Transverse colon (tissue), 4 donors: ENCODE data around the gene KCNG4. TPM values are rescaled to one million over a fixed set of nuclear protein-coding genes. Genes with fewer than 3 reads are reported as not detected.

Source experiments
- DNase-seq: peaks from one replicate; pipeline ENCODE4 v3.0.0-alpha.2; 2019
- H3K27ac ChIP-seq, 4 donors: fragments of 200-600 bp; sonication (generic); 2 replicates each; pipeline ENCODE4 v1.5.1; 2016 to 2018; ENCODE audit warnings: inconsistent platforms in 4 of 4
- H3K27me3 ChIP-seq: fragments of 200-600 bp; sonication (generic); 2 replicates; pipeline ENCODE4 v1.5.1; 2017; ENCODE audit warnings: inconsistent platforms
- H3K36me3 ChIP-seq, 4 donors: fragments of 200-600 bp; sonication (generic); 2 replicates each; pipeline ENCODE4 v1.5.1; 2017 to 2019; ENCODE audit warnings: inconsistent platforms in 4 of 4
- H3K4me1 ChIP-seq, 4 donors: fragments of 200-600 bp; sonication (generic); 2 replicates each; pipeline ENCODE4 v1.5.1; 2017 to 2020; ENCODE audit warnings: inconsistent platforms in 4 of 4
- H3K4me3 ChIP-seq, 4 donors: fragments of 200-600 bp; sonication (generic); 1 replicate in 1 of 4; 2 replicates in 3 of 4; pipeline versions ENCODE4 v1.5.1 to v1.6.1; 2017 to 2019; ENCODE audit warnings: inconsistent platforms in 4 of 4
- H3K9me3 ChIP-seq, 2 donors: fragments of 200-600 bp; sonication (generic); 2 replicates each; pipeline ENCODE4 v1.5.1; 2017 to 2019; ENCODE audit warnings: inconsistent platforms in 2 of 2
- EP300 ChIP-seq: sonication (generic); formaldehyde crosslinking; IDR thresholded peaks from one replicate; pipeline ENCODE4 v1.6.1; 2017; ENCODE audit warnings: antibody characterized with exemption, low read depth
- POLR2A ChIP-seq: fragments of 450-650 bp; IDR thresholded peaks from one replicate; pipeline ENCODE4 v1.6.1; 2016; ENCODE audit warnings: antibody characterized with exemption, mild to moderate bottlenecking, moderate library complexity
- POLR2AphosphoS5 ChIP-seq, 3 donors: sonication (generic); formaldehyde crosslinking; IDR thresholded peaks; one replicate each; pipeline ENCODE4 v1.6.1; 2016; ENCODE audit warnings: antibody characterized with exemption in 3 of 3
- WGBS, 2 donors: methylation state at CpG; one replicate each; pipeline ENCODE4 v1.1.5; 2018; ENCODE audit warnings: low coverage in 1 of 2; 5-methylcytosine and 5-hydroxymethylcytosine counted together
- in situ Hi-C, 4 donors: fragments of 200-750 bp; cut with MboI; loops; one replicate each; pipeline versions ENCODE4 v1.15.0 to v1.15.1; 2017; ENCODE audit warnings: low sequenced_read_pairs in 3 of 4, low pct_ligation_motif_present in 1 of 4, low pct_unique_long_range_greater_than_20kb in 1 of 4
- intact Hi-C: fragments of 100-400 bp; cut with DNase I; formaldehyde crosslinking; loops from one replicate; pipeline ENCODE4 v1.15.1; 2023; ENCODE audit warnings: low total_unique reads
- total RNA-seq, 4 donors: library from RNA; depleted of rRNA; stranded (reverse); fragments of >200 nt; gene quantifications; one replicate each; pipeline ENCODE4 v1.1.0, GENCODE V29; 2016
- TF ChIP-seq, protein P1 (sequence below), 5 experiments: fragments of 200-600 bp in 3 of 5; fragments of 450-650 bp in 2 of 5; sonication (generic) in 3 of 5; IDR thresholded peaks; 1 replicate in 2 of 5; 2 replicates in 3 of 5; pipeline ENCODE4 v1.5.1; 2016 to 2017; ENCODE audit warnings: antibody characterized with exemption in 5 of 5, inconsistent platforms in 3 of 5, mild to moderate bottlenecking in 2 of 5, moderate library complexity in 1 of 5

Gene KCNG4
- total RNA-seq, 4 donors from 2014 or later = not detected

DNA sequence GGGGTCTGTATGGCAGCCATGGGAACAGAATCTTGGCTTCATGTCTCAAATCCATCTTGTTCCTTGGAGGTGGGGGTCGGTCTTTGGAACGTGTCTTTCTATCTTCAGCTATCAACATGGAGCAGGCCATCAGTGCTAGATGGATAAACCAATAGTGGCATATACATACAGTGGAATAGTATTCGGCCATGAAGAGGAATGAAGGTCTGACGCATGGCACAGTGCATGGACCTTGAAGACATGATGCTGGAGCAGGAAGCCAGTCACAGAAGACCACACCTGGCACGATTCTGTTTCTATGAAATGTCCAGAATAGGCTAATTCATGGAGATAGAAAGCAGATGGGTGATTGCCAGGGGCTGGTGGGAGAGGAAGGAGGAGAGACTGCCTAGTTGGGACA lies 7.8 kb downstream of the KCNG4 start:
- Histone ChIP-seq H3K36me3 (no peaks in the 10 kb centered on the region), H3K27ac (no peak overlapping the region), H3K9me3 (no peaks in the 10 kb centered on the region), H3K4me1 (peaks cover 0 to 15% (median 3%) of the 10 kb centered on the region in 4 donors), H3K4me3 (no peak overlapping the region), H3K27me3 (no peaks in the 10 kb centered on the region)
- intact Hi-C loops (no loop called here), in situ Hi-C loops (no loop called here)
- 82 to 84% methylated on average over 2 to 5 of the region's 5 CpGs for WGBS, 2 donors
- TF ChIP-seq POLR2A = no peak
- TF ChIP-seq EP300 = no peak
- TF ChIP-seq POLR2AphosphoS5 (IDR thresholded peaks at IDR 0.05) = no peak
- TF ChIP-seq, protein P1, sequence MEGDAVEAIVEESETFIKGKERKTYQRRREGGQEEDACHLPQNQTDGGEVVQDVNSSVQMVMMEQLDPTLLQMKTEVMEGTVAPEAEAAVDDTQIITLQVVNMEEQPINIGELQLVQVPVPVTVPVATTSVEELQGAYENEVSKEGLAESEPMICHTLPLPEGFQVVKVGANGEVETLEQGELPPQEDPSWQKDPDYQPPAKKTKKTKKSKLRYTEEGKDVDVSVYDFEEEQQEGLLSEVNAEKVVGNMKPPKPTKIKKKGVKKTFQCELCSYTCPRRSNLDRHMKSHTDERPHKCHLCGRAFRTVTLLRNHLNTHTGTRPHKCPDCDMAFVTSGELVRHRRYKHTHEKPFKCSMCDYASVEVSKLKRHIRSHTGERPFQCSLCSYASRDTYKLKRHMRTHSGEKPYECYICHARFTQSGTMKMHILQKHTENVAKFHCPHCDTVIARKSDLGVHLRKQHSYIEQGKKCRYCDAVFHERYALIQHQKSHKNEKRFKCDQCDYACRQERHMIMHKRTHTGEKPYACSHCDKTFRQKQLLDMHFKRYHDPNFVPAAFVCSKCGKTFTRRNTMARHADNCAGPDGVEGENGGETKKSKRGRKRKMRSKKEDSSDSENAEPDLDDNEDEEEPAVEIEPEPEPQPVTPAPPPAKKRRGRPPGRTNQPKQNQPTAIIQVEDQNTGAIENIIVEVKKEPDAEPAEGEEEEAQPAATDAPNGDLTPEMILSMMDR (IDR thresholded peaks at IDR 0.05) = no peak
- no peak for DNase-seq

DNA sequence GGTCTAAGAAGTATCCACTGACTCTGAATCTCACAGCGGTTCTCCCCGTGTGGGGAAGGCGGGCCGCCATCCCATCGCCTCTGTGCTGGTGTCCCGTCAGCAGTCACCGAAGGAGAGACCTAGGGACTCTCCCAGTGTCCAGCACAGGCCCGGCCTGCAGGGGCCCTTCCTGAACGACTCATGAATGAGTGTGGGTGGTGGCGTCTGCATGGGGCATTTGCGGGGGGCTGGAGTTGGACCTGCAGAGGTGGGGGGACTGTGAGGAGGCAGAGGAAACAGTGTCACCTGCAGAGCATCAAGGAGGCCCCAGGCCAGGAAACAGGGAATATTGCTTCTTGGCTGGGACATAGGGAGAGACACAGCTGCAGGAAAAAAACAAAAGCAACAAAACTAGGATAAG lies 10.3 kb downstream of the KCNG4 start:
- Histone ChIP-seq H3K4me3 (no peak overlapping the region), H3K36me3 (no peaks in the 10 kb centered on the region), H3K4me1 (peaks cover 0 to 13% (median 3%) of the 10 kb centered on the region in 4 donors), H3K27ac (no peak overlapping the region), H3K27me3 (no peaks in the 10 kb centered on the region), H3K9me3 (no peaks in the 10 kb centered on the region)
- intact Hi-C loops (no loop called here), in situ Hi-C loops (no loop called here)
- TF ChIP-seq POLR2A (no peak), POLR2AphosphoS5 (IDR thresholded peaks at IDR 0.05) (no peak), EP300 (no peak)
- TF ChIP-seq, protein P1 (IDR thresholded peaks at IDR 0.05) = no peak
- DNase-seq = no peak
- 89% methylated on average over 11 of the region's 11 CpGs; no CpG with 5 or more reads in 1 of the 2 donors for WGBS, 2 donors

DNA sequence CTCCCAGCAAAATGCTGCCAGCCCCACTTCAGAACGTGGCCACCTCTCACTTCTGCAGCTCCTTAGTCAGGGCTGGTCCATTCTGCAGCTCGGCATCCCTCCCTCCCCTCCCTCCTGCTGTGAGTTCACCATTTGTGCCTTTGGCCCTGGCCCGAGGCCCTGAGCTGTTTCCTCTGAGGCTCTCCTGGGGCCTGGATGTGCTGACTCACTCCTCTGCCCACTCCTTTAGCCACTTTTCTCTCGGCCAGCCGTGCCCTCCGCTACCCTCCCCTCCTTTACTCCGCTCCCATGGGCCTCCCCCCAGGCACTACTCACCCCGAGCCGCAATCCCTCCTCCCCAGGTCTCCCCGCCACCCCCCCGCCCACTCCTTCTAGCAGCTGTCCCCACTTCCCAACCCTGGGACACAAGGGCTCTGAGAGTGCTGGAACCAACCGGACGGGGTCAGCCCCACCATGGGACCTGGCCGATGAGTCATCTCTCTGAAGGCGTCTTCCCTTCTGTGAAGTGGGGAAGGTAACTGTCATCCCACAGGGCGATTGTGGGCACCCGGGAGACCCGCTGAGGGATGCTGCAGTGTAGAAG lies 11.5 kb downstream of the KCNG4 start:
- Histone ChIP-seq H3K36me3 (no peaks in the 10 kb centered on the region), H3K27me3 (no peaks in the 10 kb centered on the region), H3K9me3 (no peaks in the 10 kb centered on the region), H3K4me1 (peaks cover 0 to 11% (median 3%) of the 10 kb centered on the region in 4 donors), H3K27ac (no peak overlapping the region), H3K4me3 (no peak overlapping the region)
- intact Hi-C loops (no loop called here), in situ Hi-C loops (no loop called here)
- TF ChIP-seq POLR2AphosphoS5 (IDR thresholded peaks at IDR 0.05) (no peak), EP300 (no peak)
- TF ChIP-seq, protein P1 (IDR thresholded peaks at IDR 0.05) = no peak
- peak; percentile 15 for DNase-seq
- WGBS, 2 donors = 8 to 46% methylated on average over 2 to 14 of the region's 18 CpGs

DNA sequence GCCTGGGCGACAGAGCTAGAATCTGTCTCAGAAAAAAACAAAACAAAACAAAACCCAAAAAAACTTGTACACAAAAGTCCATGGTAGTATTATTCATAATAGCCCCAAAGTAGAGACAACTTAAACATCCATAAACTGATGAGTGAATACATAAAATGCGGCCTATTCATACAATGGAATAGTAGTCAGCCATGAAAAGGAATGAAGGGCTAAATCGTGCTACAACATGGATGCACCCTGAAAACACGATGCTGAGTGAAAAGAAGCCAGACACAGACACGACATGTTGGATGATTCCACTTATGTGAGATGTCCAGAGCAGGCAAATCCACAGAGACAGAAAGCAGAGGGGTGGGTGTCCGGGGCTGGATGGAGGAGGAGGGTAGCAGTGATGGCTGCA lies 12.3 kb downstream of the KCNG4 start:
- no peaks in the 10 kb centered on the region for H3K9me3 ChIP-seq
- in situ Hi-C loops (no loop called here), intact Hi-C loops (no loop called here)

More for the DNA sequence above, 12.3 kb downstream of the KCNG4 start:
- Histone ChIP-seq H3K27ac (no peak overlapping the region), H3K36me3 (no peaks in the 10 kb centered on the region), H3K4me3 (no peak overlapping the region), H3K27me3 (no peaks in the 10 kb centered on the region), H3K4me1 (peaks cover 0 to 11% (median 3%) of the 10 kb centered on the region in 4 donors)
- no peak for TF ChIP-seq EP300
- no peak for TF ChIP-seq POLR2AphosphoS5 (IDR thresholded peaks at IDR 0.05)
- TF ChIP-seq, protein P1 (IDR thresholded peaks at IDR 0.05) = no peak
- TF ChIP-seq POLR2A = no peak
- WGBS, 2 donors = 85 to 89% methylated on average over 5 to 6 of the region's 6 CpGs
- no peak for DNase-seq
